K562 (cell line): ENCODE measurements around the gene ERN1. TPM values are rescaled to one million over a fixed set of nuclear protein-coding genes. Genes with fewer than 3 reads are reported as not detected.

Experiments
- ATAC-seq: fragments of 200-7000 bp; cut with Tn5 transposase; 3 replicates; pipeline ENCODE4 v1.9.1; 2020; ENCODE audit warnings: moderate library complexity
- BruUV-seq: library from RNA; stranded (reverse); fragments of 400-500 nt; replicated peaks from 2 replicates; lab custom pipeline; 2021; lab: Mats Ljungman, UMichigan
- CTCF ChIA-PET: fragments of 300-600 bp; formaldehyde crosslinking; extraction: SDS; loops from one replicate; lab custom pipeline; 2021; ENCODE audit warnings: low intra/inter-chr PET ratio; lab: Yijun Ruan, JAX
- POLR2A ChIA-PET: fragments of 300-600, 350-650 bp; sonication (Branson Sonifier 250); formaldehyde crosslinking; extraction: SDS; loops from one replicate; lab custom pipeline; 2021; ENCODE audit warnings: antibody characterized with exemption, inconsistent platforms; lab: Yijun Ruan, JAX
- DNase-seq, 4 experiments: peaks; one replicate each; pipeline versions ENCODE4 v3.0.0 to v3.0.0-alpha.2; 2011 to 2018; ENCODE audit warnings: low spot score in 3 of 4, mixed read lengths in 3 of 4; ENCODE audit errors: extremely low read depth in 1 of 4
- FAIRE-seq: peaks from 2 replicates; lab custom pipeline; 2011; peaks lifted over from hg19 to GRCh38; lab: Jason Lieb, UNC
- H2AFZ ChIP-seq: 2 replicates; pipeline ENCODE4 v1.6.0; 2011; ENCODE audit warnings: low read depth, low read length, control low read depth, inconsistent platforms
- H3K27ac ChIP-seq: fragments of 200-600 bp; 3 replicates; pipeline ENCODE4 v1.8.0; 2011; ENCODE audit warnings: low read depth, mild to moderate bottlenecking, control low read depth, inconsistent platforms, low read length, moderate library complexity, mixed read lengths; ENCODE audit errors: extremely low read depth
- H3K27me3 ChIP-seq, 2 experiments: fragments of 300-600 bp in 1 of 2; 2 replicates in 1 of 2; 3 replicates in 1 of 2; pipeline versions ENCODE4 v1.6.0 to v1.8.0; 2011; ENCODE audit warnings: inconsistent platforms in 2 of 2, low read length in 2 of 2, mild to moderate bottlenecking in 1 of 2, mixed read lengths in 1 of 2, moderate library complexity in 1 of 2; ENCODE audit not compliant: control insufficient read depth in 2 of 2, insufficient read depth in 2 of 2
- H3K36me3 ChIP-seq: fragments of 300-600 bp; 3 replicates; pipeline ENCODE4 v1.8.0; 2011; ENCODE audit warnings: mild to moderate bottlenecking, low read length, inconsistent platforms; ENCODE audit not compliant: control insufficient read depth, insufficient read depth
- H3K4me1 ChIP-seq, 2 experiments: fragments of 200-600 bp in 1 of 2; replicated peaks in 1 of 2; 2 replicates in 1 of 2; 3 replicates in 1 of 2; pipeline versions ENCODE4 v1.5.1 to v1.8.0; 2011; ENCODE audit warnings: inconsistent platforms in 2 of 2, low read length in 2 of 2, mild to moderate bottlenecking in 1 of 2, mixed read lengths in 1 of 2, moderate library complexity in 1 of 2; ENCODE audit not compliant: control insufficient read depth in 2 of 2, insufficient read depth in 2 of 2
- H3K4me2 ChIP-seq: 2 replicates; pipeline ENCODE4 v1.6.1; 2011; ENCODE audit warnings: low read length, control low read depth, inconsistent platforms, mixed read lengths; ENCODE audit not compliant: insufficient read depth
- H3K4me3 ChIP-seq: fragments of 200-600 bp; sonication (generic), shearing (Covaris generic); 2 replicates; pipeline ENCODE4 v1.5.1; 2016; ENCODE audit warnings: control low read depth, inconsistent platforms
- H3K79me2 ChIP-seq: fragments of 200-600 bp; 3 replicates; pipeline ENCODE4 v1.8.0; 2011; ENCODE audit warnings: low read length, inconsistent platforms; ENCODE audit not compliant: control insufficient read depth, insufficient read depth
- H3K9ac ChIP-seq, 2 experiments: 2 replicates each; pipeline versions ENCODE4 v1.6.0 to v1.6.1; 2011; ENCODE audit warnings: low read depth in 2 of 2, low read length in 2 of 2, control low read depth in 1 of 2, inconsistent platforms in 1 of 2, mild to moderate bottlenecking in 1 of 2, mixed read lengths in 1 of 2; ENCODE audit not compliant: insufficient read depth in 1 of 2
- H3K9me1 ChIP-seq: one replicate; pipeline ENCODE4 v1.6.0; 2011; ENCODE audit warnings: inconsistent platforms, mild to moderate bottlenecking, low read length, moderate library complexity; ENCODE audit not compliant: control insufficient read depth, insufficient read depth
- H3K9me3 ChIP-seq: replicated peaks from 2 replicates; pipeline ENCODE4 v1.5.1; 2011; ENCODE audit warnings: low read depth, low read length, inconsistent platforms; ENCODE audit not compliant: control insufficient read depth, insufficient read depth
- H4K20me1 ChIP-seq: replicated peaks from 2 replicates; pipeline ENCODE4 v1.6.1; 2011; ENCODE audit warnings: low read length, inconsistent platforms, mixed read lengths; ENCODE audit not compliant: control insufficient read depth, insufficient read depth
- FOXJ2 ChIP-seq: fragments of 200-800 bp; sonication (Bioruptor generic); IDR thresholded peaks from 2 replicates; pipeline ENCODE4 v1.6.1; 2016; ENCODE audit warnings: missing genetic modification characterization, missing compliant biosample characterization
- GABPA ChIP-seq: fragments of 200-800 bp; sonication (Bioruptor generic); conservative IDR thresholded peaks from 2 replicates; pipeline ENCODE4 v1.6.1; 2016; ENCODE audit warnings: low read depth, missing genetic modification characterization, missing compliant biosample characterization
- MEIS2 ChIP-seq: fragments of 450-650 bp; IDR thresholded peaks from 2 replicates; pipeline ENCODE4 v1.6.1; 2014; ENCODE audit warnings: mild to moderate bottlenecking; ENCODE audit not compliant: partially characterized antibody
- PBX2 ChIP-seq, 2 experiments: IDR thresholded peaks in 1 of 2; conservative IDR thresholded peaks in 1 of 2; 2 replicates each; pipeline ENCODE4 v1.6.1; 2016; ENCODE audit warnings: low read depth in 2 of 2, mild to moderate bottlenecking in 1 of 2, missing compliant biosample characterization in 1 of 2, missing genetic modification characterization in 1 of 2, moderate library complexity in 1 of 2
- SMAD3 ChIP-seq: fragments of 450-650 bp; formaldehyde crosslinking; conservative IDR thresholded peaks from 2 replicates; pipeline ENCODE4 v1.4.0; 2020; ENCODE audit warnings: mild to moderate bottlenecking
- TSHZ1 ChIP-seq: fragments of 250-450 bp; sonication (Bioruptor Pico); IDR thresholded peaks from 2 replicates; pipeline ENCODE4 v1.4.0; 2020; ENCODE audit warnings: mild to moderate bottlenecking, moderate library complexity
- XRCC3 ChIP-seq: fragments of 450-650 bp; IDR thresholded peaks from 2 replicates; pipeline ENCODE4 v1.6.1; 2017; ENCODE audit warnings: mild to moderate bottlenecking, moderate library complexity
- WGBS: fragments of 100-300 bp; shearing (Covaris generic); methylation state at CpG from one replicate; pipeline ENCODE4 v1.1.6; 2016; ENCODE audit warnings: low coverage, mixed read lengths; ENCODE audit not compliant: insufficient coverage; ENCODE audit errors: missing lambda C conversion rate; 5-methylcytosine and 5-hydroxymethylcytosine counted together
- in situ Hi-C: fragments of 300-500 bp; cut with MboI; formaldehyde crosslinking; loops from 4 replicates; pipeline ENCODE4 v1.15.0; 2018; ENCODE audit warnings: inconsistent platforms, mixed read lengths
- intact Hi-C: fragments of 100-400 bp; cut with micrococcal nuclease; formaldehyde crosslinking; loops from 2 replicates; pipeline ENCODE4 v1.14.2; 2022
- polyA plus RNA-seq, 8 experiments: library from polyadenylated mRNA; depleted of rRNA in 4 of 8; stranded (reverse) in 5 of 8; unstranded in 3 of 8; fragments of >200 nt; fragmentation: Nextera tagmentation in 2 of 8; fragmentation: Illumina TruSeq in 1 of 8; extraction: Ambion mirVana in 2 of 8; extraction: Trizol in 1 of 8; gene quantifications; 2 replicates each; pipeline versions ENCODE4 v1.2.1 to v1.2.3, GENCODE V29; 2011 to 2014; ENCODE audit warnings: inconsistent platforms in 1 of 8, missing spikeins in 1 of 8
- total RNA-seq, 7 experiments: library from RNA; depleted of rRNA in 6 of 7; stranded (reverse); fragments of >200 nt in 6 of 7; fragmentation: Illumina TruSeq in 2 of 7; extraction: Trizol in 2 of 7; gene quantifications; 2 replicates each; pipeline versions ENCODE4 v1.2.1 to v1.2.3, GENCODE V29; 2011 to 2021; ENCODE audit warnings: low replicate concordance in 1 of 7

ERN1 gene
- total and polyA plus RNA-seq, 9 of the 15 experiments (the other 6 are each of a cell fraction or from before 2014, with no cell fraction given), result 2.1 to 22.5 (median 7.3) TPM

- FAIRE-seq (peak; percentile 26), DNase-seq (no peak), ATAC-seq (no peak)
- Histone ChIP-seq H3K4me3 (no peak overlapping the region), H3K27ac (no peak overlapping the region), H3K9me1 (no peaks in the 10 kb centered on the region), H3K36me3 (no peaks in the 10 kb centered on the region; the same call in 2 of the 3 replicates), H3K9ac (no peak overlapping the region), H3K4me1 (peaks cover 0 to 14% of the 10 kb centered on the region in 2 experiments; a peak in 4 of 5 replicates), H3K4me2 (no peak overlapping the region), H2AFZ (no peak overlapping the region), H3K9me3 (no peaks in the 10 kb centered on the region), H4K20me1 (no peaks in the 10 kb centered on the region), H3K27me3 (no peaks in the 10 kb centered on the region), H3K79me2 (no peaks in the 10 kb centered on the region)
- in situ Hi-C loops, result no loop called here
- BruUV-seq, result no TSS peak
- CTCF ChIA-PET, result no interaction called here
- intact Hi-C loops, result no loop called here
- TF ChIP-seq XRCC3, result no peak
- peak; percentile 20; the same call in 1 of the 2 replicates for TF ChIP-seq GABPA
- POLR2A ChIA-PET, result interaction anchor here (0.7 to 2.7 kb wide), 2 partner anchors 9 to 11 kb away, joined by 3 to 10 read pairs; no protein-coding TSS in a partner anchor
- WGBS, result 47% methylated on average over 3 of the region's 3 CpGs
Observed at GRCh38 chr17:64091116-64091515, 38.8 kb downstream of the ERN1 start.

GRCh38 chr17:64090144-64090543, 39.8 kb downstream of the ERN1 start:
- no peak for ATAC-seq
- ChIA-PET CTCF (no interaction called here), POLR2A (interaction anchor here (1.2 kb wide), 1 partner anchor 16 kb away, joined by 3 read pairs; no protein-coding TSS in a partner anchor)
- WGBS, result 65% methylated on average over 5 of the region's 5 CpGs
- Histone ChIP-seq H3K4me1 (peaks cover 2 to 24% of the 10 kb centered on the region in 2 experiments; a peak in 4 of 5 replicates), H3K27me3 (no peaks in the 10 kb centered on the region), H3K27ac (no peak overlapping the region), H3K79me2 (no peaks in the 10 kb centered on the region), H3K36me3 (no peaks in the 10 kb centered on the region; the same call in 2 of the 3 replicates), H2AFZ (no peak overlapping the region), H3K9ac (no peak overlapping the region), H3K9me3 (no peaks in the 10 kb centered on the region), H3K4me3 (no peak overlapping the region), H3K4me2 (no peak overlapping the region), H3K9me1 (no peaks in the 10 kb centered on the region), H4K20me1 (no peaks in the 10 kb centered on the region)
- FAIRE-seq, result no peak
- no TSS peak for BruUV-seq
- DNase-seq, result no peak
- intact Hi-C loops (no loop called here), in situ Hi-C loops (no loop called here)
- TF ChIP-seq SMAD3 (CRISPR knock-in tag) (no peak), FOXJ2 (tag) (no peak), MEIS2 (peak; percentile 13), TSHZ1 (CRISPR knock-in tag) (no peak), PBX2 (CRISPR knock-in tag; IDR thresholded peaks at IDR 0.05; ENCODE audit: low read depth) (no peak), PBX2 (tag; conservative IDR thresholded peaks at IDR 0.05; ENCODE audit: low read depth) (peak; percentile 75)
